Adrenal gland (tissue), 12 donors: ENCODE results near the gene IL33. TPM values are rescaled to one million over a fixed set of nuclear protein-coding genes. Genes with fewer than 3 reads are reported as not detected.

Experiments used
- DNase-seq, 7 donors: peaks; one replicate each; pipeline ENCODE4 v3.0.0-alpha.2; 2019 to 2020
- H3K27ac ChIP-seq, 5 donors: fragments of 200-600 bp; sonication (generic) in 4 of 5; 1 replicate in 3 of 5; 2 replicates in 2 of 5; pipeline versions ENCODE4 v1.5.1 to v1.8.0; 2016 to 2020; ENCODE audit warnings: mild to moderate bottlenecking in 1 of 5
- H3K27me3 ChIP-seq: fragments of 200-600 bp; 2 replicates; pipeline ENCODE4 v1.8.0; 2021
- H3K36me3 ChIP-seq, 2 donors: fragments of 200-600 bp; replicated peaks in 1 of 2; 1 replicate in 1 of 2; 2 replicates in 1 of 2; pipeline versions ENCODE4 v1.5.1 to v1.8.0; 2018 to 2022
- H3K4me1 ChIP-seq, 2 donors: fragments of 200-600 bp; replicated peaks in 1 of 2; 1 replicate in 1 of 2; 2 replicates in 1 of 2; pipeline versions ENCODE4 v1.5.1 to v1.8.0; 2018 to 2021
- H3K4me3 ChIP-seq, 4 donors: fragments of 200-600 bp; sonication (generic) in 3 of 4; one replicate each; pipeline ENCODE4 v1.5.1; 2016 to 2018
- H3K9me3 ChIP-seq, 3 donors: fragments of 200-600 bp; sonication (generic) in 1 of 3; replicated peaks in 1 of 3; 1 replicate in 2 of 3; 2 replicates in 1 of 3; pipeline versions ENCODE4 v1.5.1 to v1.8.0; 2016 to 2021
- CTCF ChIP-seq, 6 experiments: fragments of 450-650 bp in 4 of 6; fragments of 200-600 bp in 2 of 6; sonication (generic) in 1 of 6; IDR thresholded peaks; 1 replicate in 5 of 6; 2 replicates in 1 of 6; pipeline versions ENCODE4 v1.5.1 to v1.8.0; 2016 to 2021; ENCODE audit warnings: antibody characterized with exemption in 6 of 6, mild to moderate bottlenecking in 2 of 6, moderate library complexity in 1 of 6
- POLR2A ChIP-seq, 2 donors: fragments of 450-650 bp; IDR thresholded peaks; one replicate each; pipeline ENCODE4 v1.6.1; 2017; ENCODE audit warnings: antibody characterized with exemption in 2 of 2, mild to moderate bottlenecking in 2 of 2, moderate library complexity in 1 of 2
- WGBS, 4 donors: extraction: QIAGEN DNeasy Blood & Tissue Kit in 2 of 4; methylation state at CpG; one replicate each; pipeline versions ENCODE4 v1.1.5 to v1.1.7; 2013 to 2017; 5-methylcytosine and 5-hydroxymethylcytosine counted together
- intact Hi-C, 2 donors: fragments of 100-400 bp; cut with DNase I; formaldehyde crosslinking; loops; one replicate each; pipeline versions ENCODE4 v1.14.1 to v1.15.0; 2022 to 2023
- polyA plus RNA-seq, 3 donors: library from polyadenylated mRNA; stranded (reverse); fragments of 200-250 nt in 2 of 3; fragments of 350-450 nt in 1 of 3; fragmentation: Illumina TruSeq in 1 of 3; extraction: RNeasy Lipid Tissue Mini Kit (QIAGEN cat#74804) in 1 of 3; gene quantifications; one replicate each; pipeline ENCODE4 v1.2.3, GENCODE V29; 2013 to 2014
- total RNA-seq, 9 donors: library from RNA; depleted of rRNA in 4 of 9; stranded (reverse); fragments of >200 nt in 4 of 9; fragments of 120-200 nt in 1 of 9; fragmentation: NEBNext Ultra II Directional in 1 of 9; extraction: Animal tissue kit (Norgen Biotek cat#: 25700) in 1 of 9; gene quantifications; one replicate each; pipeline versions ENCODE4 v1.1.0 to v1.2.4, GENCODE V29; 2013 to 2023
- donor health status: healthy with polysubstance abuse.
- donor health status: Bipolar disorder and iron deficiency.
- donor health status: DM: yes; HTN: yes; CAD: no.
- donor health status: DM: no; HTN: no; CAD: no.
- donor health status: DM: no; HTN: no; CAD: no.
- donor health status: DM: yes; HTN: yes; CAD: no.

Gene IL33
- total and polyA plus RNA-seq, 12 donors, result 8.2 to 54.3 (median 22.2) TPM

DNA sequence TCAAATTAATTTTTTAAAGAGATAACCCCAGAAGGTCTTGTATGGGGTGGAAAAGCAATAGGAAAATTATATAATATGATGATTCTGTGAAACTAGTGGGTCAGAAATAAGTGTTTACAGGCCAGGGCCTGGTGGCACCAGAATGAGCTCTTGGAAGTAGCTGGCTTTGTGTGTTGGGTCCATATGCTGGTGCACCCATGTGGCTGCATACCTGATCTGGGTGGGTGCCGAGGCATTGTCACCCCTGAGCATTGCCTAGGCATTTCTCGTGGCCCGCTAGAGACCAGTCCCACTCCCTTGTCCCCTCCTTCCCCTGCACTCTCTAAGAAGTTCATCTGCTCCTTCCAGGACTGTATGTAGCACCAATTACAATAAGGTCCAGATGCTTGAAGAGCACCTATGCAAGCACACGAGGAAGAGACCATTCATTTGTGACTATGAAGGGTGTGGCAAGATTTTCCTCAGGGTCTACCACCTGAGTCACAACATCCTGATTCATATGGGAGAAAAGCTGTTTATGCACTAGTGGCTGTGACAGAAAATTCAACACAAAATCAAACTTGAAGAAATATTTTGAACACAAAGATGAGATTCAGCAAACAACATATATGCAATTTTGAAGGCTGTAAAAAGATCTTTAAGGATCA, 19.8 kb upstream of the IL33 start:
- TF ChIP-seq CTCF (IDR thresholded peaks at IDR 0.05) (no peak), POLR2A (IDR thresholded peaks at IDR 0.05) (no peak)
- no peaks in the 10 kb centered on the region for H3K9me3 ChIP-seq
- intact Hi-C loops, result loop anchor here in 1 of 2 donors (10.0 kb wide), 1 partner anchor 109 kb away; no protein-coding TSS in a partner anchor
- H3K4me3 ChIP-seq, result no peak overlapping the region
- H3K4me1 ChIP-seq, result no peaks in the 10 kb centered on the region
- WGBS, 4 donors, result 73 to 81% (median 80%) methylated on average over 4 of the region's 4 CpGs
- no peak overlapping the region for H3K27ac ChIP-seq
- H3K27me3 ChIP-seq, result no peaks in the 10 kb centered on the region
- no peaks in the 10 kb centered on the region for H3K36me3 ChIP-seq
- DNase-seq, result no peak

GRCh38 chr9:6197330-6197729, 18.3 kb upstream of the IL33 start:
- DNase-seq, result peak in 1 of 7 donors; percentile 2
- WGBS, 4 donors, result 35 to 52% (median 49%) methylated on average over 3 of the region's 3 CpGs

DNA sequence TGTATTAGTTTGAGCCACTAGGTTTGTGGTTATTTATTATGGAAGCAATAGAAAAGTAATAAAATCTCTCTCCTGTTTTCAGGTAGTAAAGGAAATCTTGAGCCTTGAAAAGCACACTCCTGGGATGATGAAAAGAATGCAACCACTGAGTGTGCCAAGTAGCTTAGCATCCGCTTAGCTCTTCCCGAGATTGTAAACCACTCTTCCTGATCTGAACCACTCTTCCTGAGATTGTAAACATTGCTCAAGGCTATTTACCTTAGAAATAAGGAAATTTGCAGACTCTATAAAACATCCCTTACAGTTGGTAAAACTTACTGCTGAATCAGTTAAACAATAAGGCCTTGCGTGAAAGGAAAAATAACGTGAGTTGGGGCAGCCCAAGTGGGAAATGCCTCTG, 17.4 kb upstream of the IL33 start:
- Histone ChIP-seq H3K36me3 (no peaks in the 10 kb centered on the region), H3K9me3 (peaks cover 0 to 10% (median 0%) of the 10 kb centered on the region in 3 donors), H3K27ac (no peak overlapping the region), H3K27me3 (no peaks in the 10 kb centered on the region), H3K4me1 (no peaks in the 10 kb centered on the region), H3K4me3 (no peak overlapping the region)
- intact Hi-C loops, result loop anchor here in 1 of 2 donors (10.0 kb wide), 1 partner anchor 107 kb away; no protein-coding TSS in a partner anchor
- 60 to 80% (median 71%) methylated on average over 4 of the region's 4 CpGs for WGBS, 4 donors
- no peak for DNase-seq
- no peak for TF ChIP-seq POLR2A (IDR thresholded peaks at IDR 0.05)
- TF ChIP-seq CTCF (IDR thresholded peaks at IDR 0.05), result no peak

More at GRCh38 chr9:6197330-6197729, 18.3 kb upstream of the IL33 start:
- H3K27ac ChIP-seq, result no peak overlapping the region
- H3K4me3 ChIP-seq, result no peak overlapping the region
- H3K4me1 ChIP-seq, result no peaks in the 10 kb centered on the region
- H3K27me3 ChIP-seq, result no peaks in the 10 kb centered on the region
- intact Hi-C loops, result loop anchor here in 1 of 2 donors (10.0 kb wide), 1 partner anchor 107 kb away; no protein-coding TSS in a partner anchor
- H3K36me3 ChIP-seq, result no peaks in the 10 kb centered on the region
- TF ChIP-seq CTCF (IDR thresholded peaks at IDR 0.05), result peak in 5 of 6 experiments; percentile 3 to 41 (median 39)
- no peak for TF ChIP-seq POLR2A (IDR thresholded peaks at IDR 0.05)
- H3K9me3 ChIP-seq, result peaks cover 0 to 2% (median 0%) of the 10 kb centered on the region in 3 donors

DNA sequence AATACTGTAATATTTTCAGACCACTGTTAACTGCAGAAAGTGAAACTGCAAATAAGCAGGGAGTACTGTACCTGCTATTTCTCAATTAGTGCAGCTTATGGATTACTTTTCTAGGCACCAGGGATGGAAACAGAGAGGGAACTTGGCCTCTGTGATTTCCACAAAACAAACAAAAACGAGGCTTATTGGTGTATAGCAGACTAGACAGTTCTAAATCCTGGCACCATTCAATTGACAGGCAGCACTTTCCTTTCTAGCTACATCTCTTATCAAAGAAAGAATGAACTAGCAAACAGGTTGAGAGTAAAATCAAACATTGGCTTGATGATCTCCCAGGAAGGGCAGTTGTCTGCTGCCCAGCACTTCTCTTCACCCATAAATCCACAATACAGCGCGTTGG, 16.0 kb upstream of the IL33 start:
- H3K4me1 ChIP-seq, result no peaks in the 10 kb centered on the region
- H3K9me3 ChIP-seq, result peaks cover 0 to 10% (median 0%) of the 10 kb centered on the region in 3 donors
- no peaks in the 10 kb centered on the region for H3K36me3 ChIP-seq
- H3K4me3 ChIP-seq, result no peak overlapping the region
- no peaks in the 10 kb centered on the region for H3K27me3 ChIP-seq
- TF ChIP-seq POLR2A (IDR thresholded peaks at IDR 0.05), result no peak
- no peak for TF ChIP-seq CTCF (IDR thresholded peaks at IDR 0.05)
- DNase-seq, result no peak
- H3K27ac ChIP-seq, result no peak overlapping the region
- 62 to 74% (median 65%) methylated on average over 3 of the region's 3 CpGs for WGBS, 4 donors
- intact Hi-C loops, result loop anchor here in 1 of 2 donors (10.0 kb wide), 1 partner anchor 105 kb away; no protein-coding TSS in a partner anchor
